HepG2 (cell line): ENCODE measurements around the gene ARFGAP2. TPM values are rescaled to one million over a fixed set of nuclear protein-coding genes. Genes with fewer than 3 reads are reported as not detected.
A peak's percentile ranks its signal among the peaks of the same experiment; 100 is the strongest.

Experiments used
- GLI4 ChIP-seq: sonication (generic); formaldehyde crosslinking; IDR thresholded peaks from 2 replicates; pipeline ENCODE4 v1.5.1; 2020; ENCODE audit warnings: missing genetic modification reagents, mild to moderate bottlenecking, moderate library complexity, borderline replicate concordance
- NFE2 ChIP-seq: sonication (generic); formaldehyde crosslinking; IDR thresholded peaks from 2 replicates; pipeline ENCODE4 v1.4.0; 2020; ENCODE audit warnings: missing genetic modification reagents
- NPAS2 ChIP-seq: sonication (generic); formaldehyde crosslinking; IDR thresholded peaks from 2 replicates; pipeline ENCODE4 v1.8.0; 2022; ENCODE audit warnings: mild to moderate bottlenecking, missing genetic modification reagents, borderline replicate concordance
- ZBTB1 ChIP-seq: sonication (generic); formaldehyde crosslinking; IDR thresholded peaks from 2 replicates; pipeline ENCODE4 v1.4.0; 2020; ENCODE audit warnings: missing genetic modification reagents, borderline replicate concordance
- ZNF350 ChIP-seq: sonication (generic); formaldehyde crosslinking; IDR thresholded peaks from 2 replicates; pipeline ENCODE4 v1.4.0; 2020; ENCODE audit warnings: mild to moderate bottlenecking, low read depth, missing genetic modification reagents, borderline replicate concordance
- ZNF710 ChIP-seq: sonication (generic); formaldehyde crosslinking; IDR thresholded peaks from 2 replicates; pipeline ENCODE4 v1.5.0; 2020; ENCODE audit warnings: mild to moderate bottlenecking, missing genetic modification reagents, borderline replicate concordance
- ZNF891 ChIP-seq: sonication (generic); formaldehyde crosslinking; IDR thresholded peaks from 2 replicates; pipeline ENCODE4 v1.5.0; 2020; ENCODE audit warnings: mild to moderate bottlenecking, missing genetic modification reagents
- polyA plus RNA-seq, 8 experiments: library from polyadenylated mRNA; depleted of rRNA in 3 of 8; stranded (reverse) in 7 of 8; unstranded in 1 of 8; fragments of >200 nt; fragmentation: Illumina TruSeq in 4 of 8; extraction: Trizol in 4 of 8; gene quantifications; 2 replicates each; pipeline versions ENCODE4 v1.2.1 to v1.2.3, GENCODE V29; 2011 to 2016; ENCODE audit warnings: low read depth in 4 of 8, missing spikeins in 1 of 8, mixed read lengths in 1 of 8; ENCODE audit not compliant: insufficient read depth in 1 of 8
- total RNA-seq, 5 experiments: library from RNA; depleted of rRNA; stranded (reverse); fragments of >200 nt; fragmentation: Illumina TruSeq; extraction: Trizol; gene quantifications; 2 replicates each; pipeline ENCODE4 v1.2.3, GENCODE V29; 2016; ENCODE audit warnings: low read depth in 1 of 5
- TF ChIP-seq, protein P1 (sequence below): sonication (generic); formaldehyde crosslinking; IDR thresholded peaks from 2 replicates; pipeline ENCODE4 v1.4.0; 2020; ENCODE audit warnings: missing genetic modification reagents
- TF ChIP-seq, protein P2 (sequence below): sonication (generic); formaldehyde crosslinking; IDR thresholded peaks from 2 replicates; pipeline ENCODE4 v1.9.0; 2021; ENCODE audit warnings: missing genetic modification reagents, borderline replicate concordance
- TF ChIP-seq, protein P3 (sequence below): sonication (generic); formaldehyde crosslinking; IDR thresholded peaks from 2 replicates; pipeline ENCODE4 v1.5.1; 2020; ENCODE audit warnings: mild to moderate bottlenecking, missing genetic modification reagents, moderate library complexity
- TF ChIP-seq, protein P4 (sequence below): IDR thresholded peaks from 2 replicates; pipeline ENCODE4 v1.6.1; 2016

The ARFGAP2 gene
- total and polyA plus RNA-seq, 2 of the 13 experiments (the other 11 are each of a cell fraction or from before 2014, with no cell fraction given) = 32.3 to 75.3 TPM

DNA sequence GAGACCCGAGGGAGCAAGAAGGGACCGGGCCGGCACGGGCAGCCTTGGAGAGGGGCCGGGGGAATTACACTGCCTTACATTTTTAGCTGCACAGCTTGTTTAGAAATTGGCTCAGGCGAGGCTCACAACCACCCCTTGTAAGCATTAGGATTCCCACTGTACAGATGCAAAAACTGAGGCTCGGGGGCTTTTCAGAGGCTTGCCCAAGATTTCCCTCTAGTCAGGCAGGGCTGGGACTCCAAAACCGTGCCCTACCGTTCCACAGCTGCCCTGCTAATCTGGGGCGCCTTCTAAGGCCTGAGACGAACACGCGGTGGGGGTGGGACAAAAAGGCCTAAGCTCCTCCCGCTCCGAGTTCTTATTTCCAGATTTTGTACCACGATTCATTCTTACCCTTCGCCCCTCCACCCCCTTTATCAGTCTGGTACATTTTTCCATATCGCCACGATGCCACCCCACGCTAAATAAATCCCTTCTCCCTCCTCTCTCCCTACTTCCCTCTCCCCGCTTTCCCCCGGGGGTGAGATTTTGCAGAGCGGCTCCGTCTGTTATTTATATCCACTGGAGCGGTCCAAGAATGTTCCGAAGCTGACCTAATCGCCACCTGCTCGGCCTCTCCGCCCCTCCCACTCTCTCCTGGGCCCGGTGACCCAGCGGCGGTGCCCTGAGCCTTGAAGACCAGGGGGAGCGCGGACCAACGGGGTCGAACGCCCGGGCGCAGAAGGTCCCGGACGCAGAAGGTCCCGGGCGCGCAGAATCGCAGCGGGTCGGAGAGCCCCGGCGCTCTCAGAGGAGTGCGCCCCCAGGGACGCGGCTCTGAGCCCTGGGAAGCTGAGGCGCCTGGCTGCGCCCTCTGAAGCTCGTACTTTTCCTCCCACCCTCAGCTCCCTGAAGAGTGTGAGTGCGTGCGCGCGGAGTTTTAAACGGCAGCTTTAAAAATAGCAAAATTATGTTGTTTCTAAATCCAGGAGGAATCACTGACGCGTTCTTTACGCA, 10.3 kb upstream of the ARFGAP2 start (continued):
- no peak for TF ChIP-seq ZNF710
- TF ChIP-seq, protein P1, sequence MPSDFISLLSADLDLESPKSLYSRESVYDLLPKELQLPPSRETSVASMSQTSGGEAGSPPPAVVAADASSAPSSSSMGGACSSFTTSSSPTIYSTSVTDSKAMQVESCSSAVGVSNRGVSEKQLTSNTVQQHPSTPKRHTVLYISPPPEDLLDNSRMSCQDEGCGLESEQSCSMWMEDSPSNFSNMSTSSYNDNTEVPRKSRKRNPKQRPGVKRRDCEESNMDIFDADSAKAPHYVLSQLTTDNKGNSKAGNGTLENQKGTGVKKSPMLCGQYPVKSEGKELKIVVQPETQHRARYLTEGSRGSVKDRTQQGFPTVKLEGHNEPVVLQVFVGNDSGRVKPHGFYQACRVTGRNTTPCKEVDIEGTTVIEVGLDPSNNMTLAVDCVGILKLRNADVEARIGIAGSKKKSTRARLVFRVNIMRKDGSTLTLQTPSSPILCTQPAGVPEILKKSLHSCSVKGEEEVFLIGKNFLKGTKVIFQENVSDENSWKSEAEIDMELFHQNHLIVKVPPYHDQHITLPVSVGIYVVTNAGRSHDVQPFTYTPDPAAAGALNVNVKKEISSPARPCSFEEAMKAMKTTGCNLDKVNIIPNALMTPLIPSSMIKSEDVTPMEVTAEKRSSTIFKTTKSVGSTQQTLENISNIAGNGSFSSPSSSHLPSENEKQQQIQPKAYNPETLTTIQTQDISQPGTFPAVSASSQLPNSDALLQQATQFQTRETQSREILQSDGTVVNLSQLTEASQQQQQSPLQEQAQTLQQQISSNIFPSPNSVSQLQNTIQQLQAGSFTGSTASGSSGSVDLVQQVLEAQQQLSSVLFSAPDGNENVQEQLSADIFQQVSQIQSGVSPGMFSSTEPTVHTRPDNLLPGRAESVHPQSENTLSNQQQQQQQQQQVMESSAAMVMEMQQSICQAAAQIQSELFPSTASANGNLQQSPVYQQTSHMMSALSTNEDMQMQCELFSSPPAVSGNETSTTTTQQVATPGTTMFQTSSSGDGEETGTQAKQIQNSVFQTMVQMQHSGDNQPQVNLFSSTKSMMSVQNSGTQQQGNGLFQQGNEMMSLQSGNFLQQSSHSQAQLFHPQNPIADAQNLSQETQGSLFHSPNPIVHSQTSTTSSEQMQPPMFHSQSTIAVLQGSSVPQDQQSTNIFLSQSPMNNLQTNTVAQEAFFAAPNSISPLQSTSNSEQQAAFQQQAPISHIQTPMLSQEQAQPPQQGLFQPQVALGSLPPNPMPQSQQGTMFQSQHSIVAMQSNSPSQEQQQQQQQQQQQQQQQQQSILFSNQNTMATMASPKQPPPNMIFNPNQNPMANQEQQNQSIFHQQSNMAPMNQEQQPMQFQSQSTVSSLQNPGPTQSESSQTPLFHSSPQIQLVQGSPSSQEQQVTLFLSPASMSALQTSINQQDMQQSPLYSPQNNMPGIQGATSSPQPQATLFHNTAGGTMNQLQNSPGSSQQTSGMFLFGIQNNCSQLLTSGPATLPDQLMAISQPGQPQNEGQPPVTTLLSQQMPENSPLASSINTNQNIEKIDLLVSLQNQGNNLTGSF (CRISPR knock-in tag) = 0 out of 2 replicates have a peak, but pooled peaks have one; percentile 76
- no peak for TF ChIP-seq NFE2 (CRISPR knock-in tag)
- TF ChIP-seq ZNF350 (CRISPR knock-in tag) = no peak; the same call in 1 of the 2 replicates
- no peak for TF ChIP-seq ZBTB1 (CRISPR knock-in tag)
- TF ChIP-seq, protein P2, sequence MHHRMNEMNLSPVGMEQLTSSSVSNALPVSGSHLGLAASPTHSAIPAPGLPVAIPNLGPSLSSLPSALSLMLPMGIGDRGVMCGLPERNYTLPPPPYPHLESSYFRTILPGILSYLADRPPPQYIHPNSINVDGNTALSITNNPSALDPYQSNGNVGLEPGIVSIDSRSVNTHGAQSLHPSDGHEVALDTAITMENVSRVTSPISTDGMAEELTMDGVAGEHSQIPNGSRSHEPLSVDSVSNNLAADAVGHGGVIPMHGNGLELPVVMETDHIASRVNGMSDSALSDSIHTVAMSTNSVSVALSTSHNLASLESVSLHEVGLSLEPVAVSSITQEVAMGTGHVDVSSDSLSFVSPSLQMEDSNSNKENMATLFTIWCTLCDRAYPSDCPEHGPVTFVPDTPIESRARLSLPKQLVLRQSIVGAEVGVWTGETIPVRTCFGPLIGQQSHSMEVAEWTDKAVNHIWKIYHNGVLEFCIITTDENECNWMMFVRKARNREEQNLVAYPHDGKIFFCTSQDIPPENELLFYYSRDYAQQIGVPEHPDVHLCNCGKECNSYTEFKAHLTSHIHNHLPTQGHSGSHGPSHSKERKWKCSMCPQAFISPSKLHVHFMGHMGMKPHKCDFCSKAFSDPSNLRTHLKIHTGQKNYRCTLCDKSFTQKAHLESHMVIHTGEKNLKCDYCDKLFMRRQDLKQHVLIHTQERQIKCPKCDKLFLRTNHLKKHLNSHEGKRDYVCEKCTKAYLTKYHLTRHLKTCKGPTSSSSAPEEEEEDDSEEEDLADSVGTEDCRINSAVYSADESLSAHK (CRISPR knock-in tag) = no peak
- TF ChIP-seq NPAS2 (CRISPR knock-in tag) = no peak
- TF ChIP-seq, protein P3, sequence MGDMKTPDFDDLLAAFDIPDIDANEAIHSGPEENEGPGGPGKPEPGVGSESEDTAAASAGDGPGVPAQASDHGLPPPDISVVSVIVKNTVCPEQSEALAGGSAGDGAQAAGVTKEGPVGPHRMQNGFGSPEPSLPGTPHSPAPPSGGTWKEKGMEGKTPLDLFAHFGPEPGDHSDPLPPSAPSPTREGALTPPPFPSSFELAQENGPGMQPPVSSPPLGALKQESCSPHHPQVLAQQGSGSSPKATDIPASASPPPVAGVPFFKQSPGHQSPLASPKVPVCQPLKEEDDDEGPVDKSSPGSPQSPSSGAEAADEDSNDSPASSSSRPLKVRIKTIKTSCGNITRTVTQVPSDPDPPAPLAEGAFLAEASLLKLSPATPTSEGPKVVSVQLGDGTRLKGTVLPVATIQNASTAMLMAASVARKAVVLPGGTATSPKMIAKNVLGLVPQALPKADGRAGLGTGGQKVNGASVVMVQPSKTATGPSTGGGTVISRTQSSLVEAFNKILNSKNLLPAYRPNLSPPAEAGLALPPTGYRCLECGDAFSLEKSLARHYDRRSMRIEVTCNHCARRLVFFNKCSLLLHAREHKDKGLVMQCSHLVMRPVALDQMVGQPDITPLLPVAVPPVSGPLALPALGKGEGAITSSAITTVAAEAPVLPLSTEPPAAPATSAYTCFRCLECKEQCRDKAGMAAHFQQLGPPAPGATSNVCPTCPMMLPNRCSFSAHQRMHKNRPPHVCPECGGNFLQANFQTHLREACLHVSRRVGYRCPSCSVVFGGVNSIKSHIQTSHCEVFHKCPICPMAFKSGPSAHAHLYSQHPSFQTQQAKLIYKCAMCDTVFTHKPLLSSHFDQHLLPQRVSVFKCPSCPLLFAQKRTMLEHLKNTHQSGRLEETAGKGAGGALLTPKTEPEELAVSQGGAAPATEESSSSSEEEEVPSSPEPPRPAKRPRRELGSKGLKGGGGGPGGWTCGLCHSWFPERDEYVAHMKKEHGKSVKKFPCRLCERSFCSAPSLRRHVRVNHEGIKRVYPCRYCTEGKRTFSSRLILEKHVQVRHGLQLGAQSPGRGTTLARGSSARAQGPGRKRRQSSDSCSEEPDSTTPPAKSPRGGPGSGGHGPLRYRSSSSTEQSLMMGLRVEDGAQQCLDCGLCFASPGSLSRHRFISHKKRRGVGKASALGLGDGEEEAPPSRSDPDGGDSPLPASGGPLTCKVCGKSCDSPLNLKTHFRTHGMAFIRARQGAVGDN (CRISPR knock-in tag) = peak; percentile 51
- TF ChIP-seq GLI4 (CRISPR knock-in tag) = no peak
- TF ChIP-seq, protein P4, sequence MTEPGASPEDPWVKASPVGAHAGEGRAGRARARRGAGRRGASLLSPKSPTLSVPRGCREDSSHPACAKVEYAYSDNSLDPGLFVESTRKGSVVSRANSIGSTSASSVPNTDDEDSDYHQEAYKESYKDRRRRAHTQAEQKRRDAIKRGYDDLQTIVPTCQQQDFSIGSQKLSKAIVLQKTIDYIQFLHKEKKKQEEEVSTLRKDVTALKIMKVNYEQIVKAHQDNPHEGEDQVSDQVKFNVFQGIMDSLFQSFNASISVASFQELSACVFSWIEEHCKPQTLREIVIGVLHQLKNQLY (CRISPR knock-in tag) = no peak
- TF ChIP-seq ZNF891 = 0 out of 2 replicates have a peak, but pooled peaks have one; percentile 28
